AG20443 (cell line): ENCODE data around the gene AP1M1.

Experiments used
- DNase-seq: peaks from one replicate; pipeline ENCODE4 v3.0.0; 2012; ENCODE audit warnings: low spot score, mixed read lengths

The AP1M1 gene

DNA sequence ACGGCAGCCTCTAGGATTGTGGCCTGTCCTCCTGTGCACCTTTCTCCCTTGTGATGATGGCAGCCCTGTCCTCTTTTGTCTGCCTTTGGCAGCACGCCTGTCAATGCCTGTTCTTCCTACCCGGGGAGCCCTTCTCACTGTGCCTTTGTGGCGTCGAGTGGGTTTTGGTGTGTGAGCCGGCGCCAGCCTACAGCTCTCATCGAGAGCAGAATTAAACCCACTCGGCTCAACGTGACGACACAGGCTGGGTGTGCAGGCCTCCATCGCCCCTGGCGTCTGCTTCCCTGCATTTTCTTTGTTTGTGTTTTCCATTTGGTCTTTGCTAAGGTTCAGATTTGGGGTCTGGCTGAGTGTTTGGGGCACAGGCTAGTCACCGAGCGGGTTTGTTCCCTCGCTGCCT lies 34.4 kb downstream of the AP1M1 start:
- no peak for DNase-seq

DNA sequence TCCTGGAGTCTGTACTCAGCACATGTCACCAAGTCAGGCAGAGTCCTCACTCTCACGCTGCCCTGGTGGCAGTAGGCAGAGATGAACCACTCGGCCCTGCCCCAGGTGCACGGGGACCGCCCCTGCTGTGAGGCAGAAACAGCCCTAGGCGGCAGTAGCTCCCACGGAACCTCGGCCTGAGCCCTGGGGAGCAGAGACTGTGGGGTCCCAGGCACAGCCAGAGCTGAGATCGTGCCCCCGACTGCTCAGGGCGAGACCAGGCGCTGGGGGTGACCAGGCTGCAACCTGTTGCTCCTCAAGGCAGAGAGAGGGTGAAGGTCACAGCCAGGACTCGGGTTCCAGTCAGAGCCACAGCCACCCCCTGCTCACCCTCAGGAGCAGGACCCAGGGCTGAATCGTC lies 34.9 kb downstream of the AP1M1 start:
- no peak for DNase-seq

DNA sequence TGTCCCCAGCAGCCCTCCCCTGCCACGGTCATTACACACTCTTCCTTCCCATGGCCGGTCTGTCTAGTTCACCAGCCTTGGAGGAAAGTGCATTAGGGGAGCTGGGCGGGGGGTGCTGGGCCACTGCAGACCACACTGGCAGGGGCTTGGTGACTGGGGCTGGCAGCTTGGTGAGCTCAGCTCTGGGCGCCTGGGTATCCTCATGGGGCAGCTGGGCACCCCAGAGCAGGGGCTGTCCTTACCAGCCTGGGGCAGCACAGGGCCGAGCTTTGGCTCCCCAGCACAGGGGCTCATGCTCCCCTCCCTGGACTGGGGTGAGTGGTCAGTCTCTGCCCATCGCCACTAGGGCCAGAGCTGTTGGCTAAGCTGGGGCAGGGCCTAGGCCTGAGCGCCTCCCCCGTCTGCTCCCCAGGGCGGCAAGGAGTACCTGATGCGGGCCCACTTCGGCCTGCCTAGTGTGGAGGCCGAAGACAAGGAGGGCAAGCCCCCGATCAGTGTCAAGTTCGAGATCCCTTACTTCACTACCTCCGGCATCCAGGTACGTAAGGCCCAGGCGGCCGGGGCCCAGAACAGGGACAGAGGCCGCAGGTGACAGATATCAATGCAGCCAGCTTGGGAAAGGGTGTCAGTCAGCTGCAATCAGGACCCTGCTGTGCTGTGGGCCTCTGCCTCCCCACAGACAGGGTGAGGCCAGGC lies 35.5 kb downstream of the AP1M1 start:
- no peak for DNase-seq

DNA sequence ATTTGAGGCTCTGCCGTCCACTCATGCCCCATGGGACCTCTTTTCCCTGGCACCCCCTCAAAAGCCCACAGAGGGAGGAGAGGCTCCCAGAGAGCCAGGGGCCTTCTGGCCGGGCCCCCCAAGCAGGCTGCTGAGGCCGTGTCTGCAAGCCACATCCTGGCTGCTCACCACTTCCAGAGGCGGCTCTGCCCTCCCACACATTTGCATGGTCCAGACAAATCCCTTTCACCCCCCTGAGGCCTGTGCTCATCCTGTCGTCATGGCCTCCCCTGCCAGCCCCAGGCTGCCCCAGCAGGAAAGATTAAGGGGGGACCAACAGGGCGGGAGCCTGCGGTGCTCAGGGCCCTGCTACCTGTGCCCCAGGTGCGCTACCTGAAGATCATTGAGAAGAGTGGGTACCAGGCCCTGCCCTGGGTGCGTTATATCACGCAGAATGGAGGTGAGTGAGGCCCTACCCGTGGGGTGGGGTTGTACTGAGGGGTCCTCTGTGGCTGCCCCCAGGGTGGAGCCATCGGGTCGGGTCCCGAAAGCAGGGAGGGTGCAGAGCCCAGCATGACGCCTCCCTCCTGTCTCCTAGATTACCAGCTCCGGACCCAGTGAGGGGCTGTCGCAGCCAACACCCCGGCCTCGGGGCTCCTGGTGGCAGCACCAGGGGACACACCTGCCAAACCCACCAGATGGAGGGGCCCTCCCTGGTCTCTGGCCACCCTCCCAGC lies 36.3 kb downstream of the AP1M1 start:
- DNase-seq, result peak; percentile 7

DNA sequence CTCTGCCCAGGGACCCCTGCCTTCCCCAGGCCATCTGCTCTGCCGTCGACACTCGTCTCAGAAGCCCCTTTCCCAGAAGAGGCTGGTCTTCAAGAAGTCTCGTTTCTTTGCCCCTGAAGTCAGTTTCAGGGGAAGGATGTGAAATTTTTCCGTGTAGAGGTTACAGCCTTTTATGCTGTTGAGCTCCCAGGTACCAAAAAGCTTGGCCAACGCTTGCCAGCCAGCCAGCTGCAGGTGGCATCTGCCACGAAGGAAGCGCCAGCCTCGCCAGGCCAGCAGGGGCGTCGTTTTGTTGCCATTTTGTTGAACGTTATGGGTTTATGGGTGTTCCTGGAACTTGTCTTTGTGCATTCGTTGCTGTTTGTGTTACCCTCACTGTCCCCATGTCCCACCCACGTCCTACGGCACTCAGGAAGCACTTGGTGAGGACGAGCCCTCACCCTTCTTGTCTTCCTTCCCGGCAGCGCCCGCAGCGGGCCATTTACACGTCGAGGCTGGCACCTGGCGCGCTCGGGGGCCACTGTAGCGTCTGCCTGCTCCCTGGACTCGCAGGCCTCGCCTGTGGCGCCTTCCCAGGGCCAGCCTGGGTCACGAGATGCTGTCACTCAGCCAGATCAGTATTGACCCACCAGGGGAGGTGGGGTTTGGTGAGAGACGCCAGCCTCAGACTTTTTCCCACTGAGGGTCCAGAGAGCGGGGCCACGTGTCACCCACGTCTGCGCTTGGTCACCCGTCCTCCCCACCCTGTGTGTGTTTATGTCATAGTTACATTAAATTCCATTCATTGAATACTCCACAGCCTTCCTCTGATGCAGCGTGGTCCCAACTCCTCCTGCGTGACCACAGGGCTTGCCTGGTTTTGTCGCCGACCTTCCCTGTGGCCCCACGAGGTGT lies 37.1 kb downstream of the AP1M1 start:
- DNase-seq, result peak; percentile 6

DNA sequence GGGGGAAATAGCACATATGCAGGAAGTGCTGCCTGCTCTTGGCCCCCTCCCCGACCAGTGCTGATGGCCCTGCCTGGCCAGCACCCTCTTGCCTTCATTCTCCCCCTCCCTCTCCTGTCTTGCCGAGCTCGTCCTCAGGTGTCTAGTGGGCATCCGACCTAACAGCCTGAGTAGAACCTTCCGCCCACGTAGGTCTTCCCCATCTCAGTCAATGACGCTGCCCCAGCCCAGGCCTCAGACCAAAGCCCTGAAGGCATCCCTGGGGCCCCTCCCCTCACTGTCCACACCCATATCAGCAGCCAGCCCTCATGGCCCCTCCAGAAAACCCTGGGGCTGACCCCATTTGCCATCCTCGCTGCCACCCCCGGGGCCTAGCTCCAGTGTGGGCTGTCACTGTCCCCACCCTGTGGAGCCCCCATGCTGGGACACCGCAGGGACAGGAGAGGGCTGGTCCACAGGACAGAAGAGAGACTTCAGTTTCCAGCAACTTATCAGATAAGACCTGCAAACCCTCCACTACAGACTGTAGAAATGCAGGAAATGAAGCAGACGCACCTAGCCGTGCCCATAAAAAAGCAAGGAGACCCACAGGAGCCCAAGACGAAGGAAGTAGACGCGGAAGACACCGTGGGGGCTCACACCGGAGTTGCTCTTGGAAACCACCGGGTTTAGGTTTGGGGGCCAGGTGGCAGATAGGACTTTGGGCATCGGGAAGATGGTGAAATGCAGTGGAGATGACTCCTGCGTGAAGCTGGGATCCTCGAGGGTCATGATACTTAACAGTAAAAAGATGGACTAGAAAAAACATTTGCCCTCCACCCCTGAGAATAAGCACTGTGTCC lies 38.3 kb downstream of the AP1M1 start:
- DNase-seq, result peak; percentile 10

DNA sequence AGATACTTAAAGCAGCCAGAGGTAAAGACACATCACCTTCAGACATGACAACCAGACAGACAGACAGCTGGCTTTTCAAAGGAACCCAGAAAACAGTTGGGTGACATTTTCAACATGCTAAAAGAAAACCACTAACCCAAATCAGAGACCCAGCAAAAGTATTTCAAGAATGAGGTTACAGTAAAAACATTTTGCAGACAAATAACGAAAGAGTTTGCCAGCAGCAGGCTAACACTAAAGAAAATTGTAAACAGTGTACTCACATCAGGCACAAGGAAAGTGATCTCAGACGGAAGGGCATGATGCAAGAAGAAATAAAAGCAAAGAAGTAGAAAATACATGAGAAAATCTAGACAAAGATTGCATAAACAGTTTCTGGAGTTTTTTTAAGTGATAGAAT lies 46.4 kb downstream of the AP1M1 start:
- peak; percentile 50 for DNase-seq

DNA sequence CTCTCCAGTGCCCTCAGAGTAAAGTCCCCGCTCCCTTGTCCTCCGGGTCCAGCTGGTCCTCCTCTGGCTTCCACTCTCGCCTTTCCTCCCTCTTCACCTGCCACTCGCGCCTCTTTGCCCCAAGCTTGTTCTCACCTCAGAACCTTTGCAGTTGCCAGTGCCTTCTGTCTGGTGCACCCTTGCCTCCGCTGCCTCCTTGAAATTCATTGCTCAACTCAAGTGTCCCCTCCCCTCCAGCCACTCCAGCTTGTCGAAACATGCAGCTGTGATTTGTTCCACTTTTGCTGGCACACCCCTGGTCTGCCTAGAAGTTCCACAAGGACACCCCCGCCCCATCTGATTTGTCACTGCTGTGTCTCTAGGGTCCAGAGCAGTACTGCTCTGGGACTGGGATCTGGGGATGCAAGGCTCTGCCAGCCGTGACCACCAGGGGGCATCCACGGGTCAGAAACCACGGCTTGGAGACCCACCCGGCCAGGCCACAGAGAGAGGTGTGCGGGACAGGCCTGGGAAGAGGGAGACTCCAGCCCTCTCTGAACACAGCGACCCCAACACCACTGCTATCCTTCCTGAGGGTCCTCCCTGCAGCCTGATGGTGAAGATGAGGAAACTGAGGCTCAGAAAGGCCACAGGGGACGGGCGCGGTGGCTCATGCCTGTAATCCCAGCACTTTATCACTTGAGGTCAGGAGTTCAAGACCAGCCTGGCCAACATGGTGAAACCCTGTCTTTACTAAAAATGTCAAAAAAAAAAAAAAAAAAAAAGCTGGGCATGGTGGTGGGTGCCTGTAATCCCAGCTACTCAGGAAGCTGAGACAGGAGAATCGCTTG lies 49.9 kb downstream of the AP1M1 start:
- DNase-seq, result peak; percentile 93

DNA sequence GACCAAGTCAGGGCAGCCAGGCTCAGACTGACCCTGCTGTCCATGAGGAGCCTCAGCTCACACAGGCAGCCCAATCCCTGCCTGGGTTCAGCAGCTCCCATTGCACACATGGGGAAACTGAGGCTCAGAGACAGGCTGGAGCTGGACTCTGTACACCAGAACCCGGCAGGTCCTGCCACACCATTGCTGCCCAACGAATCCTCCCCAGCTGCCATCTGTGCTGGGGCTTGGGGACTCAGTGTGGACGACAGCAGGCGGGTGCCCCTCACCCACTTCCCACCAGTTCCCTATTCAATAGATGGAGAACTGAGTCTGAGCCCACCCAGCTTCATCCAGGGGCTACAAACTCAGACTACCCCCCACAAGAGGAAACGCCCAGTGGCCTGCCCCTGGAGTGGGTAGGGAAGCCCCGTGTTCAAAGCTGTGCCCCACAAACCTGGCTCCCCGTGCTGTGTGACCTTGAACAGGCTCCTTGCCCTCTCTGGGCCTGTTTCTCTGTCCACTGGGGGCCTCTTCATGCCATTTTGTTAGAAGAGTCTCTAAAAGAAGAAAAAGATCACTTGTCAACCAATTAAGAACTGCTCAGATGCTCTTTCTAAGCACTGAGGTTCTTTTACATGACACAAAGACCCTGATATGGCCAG lies 50.8 kb downstream of the AP1M1 start:
- DNase-seq, result no peak

DNA sequence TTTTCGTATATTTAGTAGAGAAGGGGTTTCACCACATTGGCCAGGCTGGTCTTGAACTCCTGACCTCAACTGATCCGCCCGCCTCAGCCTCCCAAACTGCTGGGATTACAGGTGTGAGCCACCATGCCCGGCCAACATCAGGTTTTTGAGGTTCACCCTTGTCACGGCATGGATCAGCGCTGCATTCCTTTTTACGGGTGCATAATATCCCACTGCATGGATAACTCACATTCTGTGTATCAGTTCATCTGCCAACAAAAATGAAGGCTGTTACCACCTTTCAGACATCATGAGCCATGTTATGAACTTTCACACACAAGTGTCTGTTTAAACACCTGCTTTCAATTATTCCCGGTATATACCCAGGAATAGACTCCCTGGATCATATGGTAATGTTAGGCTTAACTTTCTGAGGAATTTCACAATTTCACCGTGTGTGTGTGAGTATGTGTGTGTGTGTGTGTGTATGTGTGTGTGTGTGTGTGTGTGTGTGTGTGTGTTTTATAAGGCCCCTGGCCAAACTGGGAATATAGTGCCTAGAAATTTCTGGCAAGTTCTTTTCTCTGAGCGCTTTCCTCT lies 52.2 kb downstream of the AP1M1 start:
- DNase-seq, result no peak

DNA sequence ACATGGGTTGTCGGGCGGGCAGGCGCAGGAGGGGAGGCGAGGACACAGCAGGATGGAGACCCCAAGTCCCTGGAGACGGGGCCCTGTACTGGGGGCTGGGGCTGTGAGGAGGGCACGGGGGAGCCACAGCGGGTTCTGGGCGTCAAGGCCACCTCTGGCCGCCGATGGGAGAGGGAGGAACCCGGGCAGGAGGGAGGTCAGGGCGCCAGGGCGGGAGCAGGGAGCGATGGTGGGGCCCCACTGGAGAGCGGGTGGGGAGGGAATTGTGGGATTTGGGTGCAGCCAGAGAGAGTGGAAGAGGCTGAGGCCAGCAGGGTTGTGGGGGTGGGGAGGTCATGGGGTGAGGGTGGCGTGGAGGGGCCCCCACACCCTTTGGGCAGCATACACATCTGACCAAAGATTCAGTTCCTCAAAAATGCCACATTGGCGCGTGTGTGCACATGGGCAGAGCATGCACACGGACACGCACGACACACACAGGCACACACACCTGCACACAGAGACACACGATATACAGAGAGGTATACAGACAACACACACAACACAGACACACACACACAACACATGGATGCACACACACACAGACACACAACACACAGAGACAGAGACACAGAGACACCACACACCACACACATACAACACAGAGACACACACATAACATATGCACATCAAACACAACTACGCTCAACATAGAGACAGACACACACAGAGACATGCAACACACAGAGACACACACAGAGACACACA lies 54.9 kb downstream of the AP1M1 start:
- no peak for DNase-seq

DNA sequence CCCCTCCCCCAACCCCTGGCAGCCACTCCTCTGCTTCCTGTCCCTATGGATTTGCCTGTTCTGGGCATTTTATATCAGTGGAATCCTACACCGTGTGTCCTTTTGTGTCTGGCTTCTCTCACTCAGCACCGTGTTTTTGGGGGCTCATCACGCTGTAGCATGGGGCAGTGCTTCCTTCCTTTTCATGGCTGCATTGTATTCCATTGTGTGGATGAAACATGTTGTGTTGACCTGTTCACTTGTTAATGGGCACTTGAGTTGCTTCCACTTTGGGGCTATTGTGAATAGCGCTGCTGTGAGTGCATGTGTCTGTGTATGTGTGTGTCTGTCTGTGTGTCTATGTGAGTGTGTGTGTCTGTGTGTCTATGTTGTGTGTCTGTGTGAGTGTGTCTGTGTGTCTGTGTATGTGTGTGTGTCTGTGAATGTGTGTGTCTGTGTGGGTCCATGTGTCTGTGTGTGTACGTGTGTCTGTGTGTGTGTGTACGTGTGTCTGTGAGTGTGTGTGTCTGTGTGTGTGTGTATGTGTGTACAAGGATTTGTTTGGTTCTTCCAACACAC lies 57.2 kb downstream of the AP1M1 start:
- DNase-seq, result no peak

DNA sequence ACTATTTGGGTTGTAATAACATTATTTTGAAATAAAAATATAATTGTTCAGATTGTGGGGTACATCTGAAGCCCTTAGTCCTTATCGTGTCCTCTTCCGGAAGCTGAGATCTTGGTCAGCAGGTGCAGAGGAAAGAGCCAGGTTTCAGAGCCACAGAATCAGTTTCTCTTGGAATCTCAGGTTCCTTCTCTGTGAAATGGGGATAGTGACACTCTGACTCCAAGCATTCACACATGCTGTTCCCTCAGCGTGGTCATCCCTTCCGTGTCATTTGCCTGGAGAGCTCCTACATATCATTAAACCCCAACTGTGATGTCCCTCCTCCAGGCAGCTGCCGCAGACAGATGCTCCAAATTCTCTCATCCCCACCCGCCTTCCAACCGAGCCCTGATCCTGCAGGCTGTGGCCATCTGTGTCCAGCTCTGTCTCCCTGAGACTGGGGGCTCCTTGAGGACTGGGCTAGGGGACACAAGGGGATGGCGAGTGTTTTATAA lies 59.8 kb downstream of the AP1M1 start:
- DNase-seq, result no peak

DNA sequence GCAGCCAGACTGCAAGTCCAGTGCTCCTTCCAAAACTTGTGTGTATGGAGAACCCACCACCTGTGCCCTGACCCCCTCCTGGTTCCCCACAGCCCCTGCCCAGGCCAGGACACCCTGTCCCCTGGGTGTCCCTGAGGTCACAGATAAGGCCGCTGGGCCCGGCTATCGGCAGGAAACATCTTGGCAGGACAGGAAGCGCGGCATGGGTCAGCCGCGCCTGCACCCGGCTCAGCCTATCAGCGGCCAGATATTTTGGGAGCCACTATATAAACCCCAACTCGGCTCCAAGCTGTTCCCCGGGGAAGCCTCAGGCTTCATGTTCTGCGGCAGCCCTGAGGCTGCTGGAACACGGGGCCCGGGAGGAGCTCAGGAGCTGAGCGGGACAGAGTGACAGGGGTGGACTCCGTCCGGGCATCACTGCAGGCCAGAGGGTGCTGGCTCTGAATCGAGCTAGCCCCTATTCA lies 60.8 kb downstream of the AP1M1 start:
- DNase-seq, result no peak

DNA sequence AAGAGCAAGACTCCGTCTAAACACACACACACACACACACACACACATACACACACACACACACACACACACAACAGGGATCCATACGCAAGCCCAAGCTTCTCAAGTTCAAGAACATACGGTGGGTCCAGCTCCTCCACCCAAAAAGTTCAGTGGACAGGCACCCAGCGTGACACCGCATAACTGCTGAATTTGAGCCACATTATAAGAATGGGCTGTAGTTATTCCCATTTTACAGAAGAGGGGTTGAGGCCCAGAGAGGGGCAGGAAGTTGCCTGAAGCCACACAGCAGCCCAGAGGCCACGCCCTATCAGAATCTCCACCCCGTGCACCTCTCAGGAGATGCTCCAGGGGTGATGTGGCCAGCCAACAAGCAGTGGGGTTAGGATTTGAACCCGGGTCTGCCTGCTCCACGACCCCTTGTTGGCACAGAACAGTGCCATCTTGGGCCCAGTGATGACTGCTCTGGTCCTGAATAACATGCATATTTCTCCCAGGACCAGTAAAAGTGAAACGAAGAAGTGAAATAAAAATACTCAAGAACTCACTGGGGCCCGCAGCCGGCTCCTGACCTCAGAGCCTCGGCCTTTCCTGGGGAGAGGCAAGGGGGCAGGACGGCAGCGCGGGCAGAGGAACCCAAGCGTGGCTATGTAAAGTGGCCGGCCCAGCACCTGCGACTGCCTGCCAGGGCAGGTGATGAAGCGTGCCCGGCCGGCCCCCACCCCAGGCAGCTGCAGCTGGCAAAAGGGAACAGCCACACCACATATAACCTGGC lies 61.9 kb downstream of the AP1M1 start:
- DNase-seq, result no peak

DNA sequence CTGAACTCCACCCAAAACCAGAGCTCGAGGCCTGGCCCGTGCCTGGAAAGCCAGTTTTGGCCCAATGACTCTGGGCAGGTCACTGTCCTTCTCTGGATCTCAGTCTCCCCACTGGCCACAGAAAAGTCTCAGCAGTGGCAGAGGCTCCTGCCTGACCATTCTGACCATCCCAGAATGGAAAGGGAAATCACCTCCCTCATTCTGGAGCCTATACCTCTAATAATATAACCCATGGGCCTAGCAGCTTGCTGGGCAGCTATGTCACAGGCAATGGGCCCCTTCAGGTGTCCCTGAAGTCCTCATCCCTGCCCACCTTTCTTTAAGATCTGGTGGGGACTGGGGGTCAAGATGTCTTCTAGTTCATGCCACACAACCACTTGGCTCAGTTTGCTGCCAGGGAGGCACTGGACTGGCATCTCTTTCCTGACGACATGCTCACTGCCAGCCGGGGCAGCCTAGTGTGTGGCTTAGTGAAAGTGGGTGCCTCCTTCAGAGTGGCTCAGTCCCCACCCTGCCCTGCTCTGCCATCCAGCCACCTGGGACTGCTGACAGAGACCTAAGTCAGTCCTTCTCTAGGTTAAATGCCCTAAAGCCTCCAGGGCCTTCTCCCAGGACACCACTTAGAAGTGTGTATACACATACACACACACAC lies 62.6 kb downstream of the AP1M1 start:
- DNase-seq, result no peak

DNA sequence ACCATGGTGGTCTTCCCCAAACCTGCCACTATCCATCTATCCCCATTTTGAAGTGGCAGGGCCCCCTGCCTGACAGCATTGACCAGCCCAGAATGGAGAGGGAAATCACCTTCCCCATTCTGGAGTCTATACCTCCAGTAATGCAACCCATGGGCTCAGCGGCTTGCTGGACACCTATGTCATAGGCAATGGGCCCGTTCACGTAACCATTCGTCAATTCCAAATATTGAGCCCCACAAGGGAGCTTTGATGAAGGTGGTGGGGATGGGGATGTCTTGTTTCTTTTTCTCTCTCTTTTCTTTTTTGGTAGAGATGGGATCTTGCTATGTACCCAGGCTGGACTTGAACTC lies 63.1 kb downstream of the AP1M1 start:
- no peak for DNase-seq
